Nephron progenitor cell (in vitro differentiated cells): ENCODE data around the gene RPS6KA1.

ENCODE experiments used
- DNase-seq: peaks from one replicate; pipeline ENCODE4 v3.0.0; 2021
- H3K27ac Mint-ChIP-seq: 2 replicates; pipeline ENCODE4 v1.8.0; 2021; ENCODE audit warnings: mild to moderate bottlenecking, moderate library complexity, mixed read lengths
- H3K27me3 Mint-ChIP-seq: 2 replicates; pipeline ENCODE4 v1.8.0; 2021; ENCODE audit warnings: mild to moderate bottlenecking, low read depth, mixed read lengths; ENCODE audit not compliant: poor library complexity
- H3K36me3 Mint-ChIP-seq: 2 replicates; pipeline ENCODE4 v1.8.0; 2021; ENCODE audit warnings: low read depth, mixed read lengths
- H3K4me1 Mint-ChIP-seq: 2 replicates; pipeline ENCODE4 v1.8.0; 2021; ENCODE audit warnings: mixed read lengths
- H3K4me3 Mint-ChIP-seq: 2 replicates; pipeline ENCODE4 v1.8.0; 2021; ENCODE audit warnings: mild to moderate bottlenecking, moderate library complexity, mixed read lengths
- H3K9me3 Mint-ChIP-seq: 2 replicates; pipeline ENCODE4 v1.8.0; 2021; ENCODE audit warnings: mild to moderate bottlenecking, moderate library complexity, mixed read lengths
- CTCF ChIP-seq: fragments of 200-600 bp; sonication (generic); IDR thresholded peaks from 2 replicates; pipeline ENCODE4 v1.5.0; 2021; ENCODE audit warnings: antibody characterized with exemption

RPS6KA1 gene

DNA sequence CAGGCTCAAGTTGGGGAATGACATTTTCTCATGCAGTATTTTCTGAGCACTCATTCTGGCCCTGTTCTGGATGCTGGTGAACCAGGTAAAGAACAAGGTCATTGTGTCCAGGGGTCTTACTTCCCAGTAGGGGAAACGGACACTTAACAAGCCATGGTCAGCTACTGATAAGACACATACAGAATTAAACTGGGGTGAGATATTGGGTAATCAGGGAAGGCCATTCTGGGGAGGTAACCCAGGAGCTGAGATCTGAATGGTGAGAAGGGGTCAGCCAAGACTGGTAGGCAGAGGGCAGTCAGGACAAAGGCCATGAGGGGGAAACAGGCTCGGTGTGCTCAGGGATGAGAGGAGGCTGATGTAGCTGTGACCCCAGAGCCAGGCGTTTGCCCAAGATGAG, 45.8 kb downstream of the RPS6KA1 start:
- no peak for DNase-seq
- Mint-ChIP-seq H3K4me3 (no peak overlapping the region), H3K4me1 (peaks cover 12% of the 10 kb centered on the region), H3K36me3 (peaks cover 13% of the 10 kb centered on the region), H3K27me3 (peaks cover 8% of the 10 kb centered on the region), H3K9me3 (no peaks in the 10 kb centered on the region), H3K27ac (peak overlapping the region; percentile 95)
- TF ChIP-seq CTCF = no peak

DNA sequence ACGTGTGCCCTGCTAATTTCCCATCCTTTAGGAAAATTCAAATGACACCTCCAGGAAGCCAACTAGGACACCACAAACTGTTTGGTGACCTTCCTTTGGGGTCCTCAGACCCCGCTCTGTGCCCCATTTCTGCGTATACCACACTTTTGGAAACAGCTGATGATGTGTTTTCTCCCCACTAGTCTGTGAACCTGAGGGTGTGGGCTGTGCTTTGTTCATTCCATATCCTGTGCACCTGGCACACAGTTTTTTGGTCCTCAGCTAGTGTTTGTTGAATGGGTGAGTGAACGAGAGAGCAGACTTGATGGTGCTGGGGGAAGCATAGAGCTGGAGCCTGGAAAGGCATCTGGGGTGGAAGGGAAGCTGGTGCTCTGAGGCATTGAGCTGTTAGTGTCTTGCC, 48.6 kb downstream of the RPS6KA1 start:
- TF ChIP-seq CTCF = no peak
- no peaks in the 10 kb centered on the region for H3K9me3 Mint-ChIP-seq
- peaks cover 8% of the 10 kb centered on the region for H3K27me3 Mint-ChIP-seq
- no peak overlapping the region for H3K4me3 Mint-ChIP-seq
- peaks cover 8% of the 10 kb centered on the region for H3K4me1 Mint-ChIP-seq
- DNase-seq = no peak
- H3K27ac Mint-ChIP-seq = no peak overlapping the region
- peaks cover 4% of the 10 kb centered on the region for H3K36me3 Mint-ChIP-seq

- peaks cover 1% of the 10 kb centered on the region for H3K36me3 Mint-ChIP-seq
- no peak for TF ChIP-seq CTCF
- peak overlapping the region; percentile 9 for H3K27ac Mint-ChIP-seq
- no peaks in the 10 kb centered on the region for H3K9me3 Mint-ChIP-seq
- peaks cover 10% of the 10 kb centered on the region for H3K27me3 Mint-ChIP-seq
- no peak for DNase-seq
- H3K4me3 Mint-ChIP-seq = no peak overlapping the region
- peaks cover 5% of the 10 kb centered on the region for H3K4me1 Mint-ChIP-seq
Measured at GRCh38 chr1:26579681-26580111, 50.1 kb downstream of the RPS6KA1 start.

DNA sequence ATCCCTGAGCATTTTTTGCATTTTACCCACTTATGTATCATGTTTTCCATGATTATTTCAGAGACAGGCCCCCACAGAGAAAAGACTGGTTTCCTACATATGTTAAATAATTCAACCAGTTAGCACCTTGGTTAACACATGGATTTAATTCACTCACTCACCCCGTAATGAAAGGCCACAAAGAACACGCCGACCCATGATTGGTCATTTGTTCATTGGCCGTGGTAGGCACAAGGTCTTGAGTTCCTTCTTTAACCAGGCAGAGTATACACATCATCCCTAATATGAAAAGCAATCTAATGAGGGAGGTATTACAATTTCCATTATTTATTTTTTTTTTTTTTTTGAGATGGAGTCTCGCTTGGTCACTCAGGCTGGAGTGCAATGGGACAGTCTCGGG, 50.6 kb downstream of the RPS6KA1 start:
- no peak for DNase-seq
- TF ChIP-seq CTCF = no peak
- no peaks in the 10 kb centered on the region for H3K36me3 Mint-ChIP-seq
- no peaks in the 10 kb centered on the region for H3K9me3 Mint-ChIP-seq
- H3K27me3 Mint-ChIP-seq = peaks cover 10% of the 10 kb centered on the region
- no peak overlapping the region for H3K4me3 Mint-ChIP-seq
- peaks cover under 1% of the 10 kb centered on the region for H3K4me1 Mint-ChIP-seq
- no peak overlapping the region for H3K27ac Mint-ChIP-seq

GRCh38 chr1:26581287-26581651, 51.7 kb downstream of the RPS6KA1 start:
- TF ChIP-seq CTCF = no peak
- Mint-ChIP-seq H3K4me1 (no peaks in the 10 kb centered on the region), H3K4me3 (no peak overlapping the region), H3K27ac (no peak overlapping the region), H3K36me3 (no peaks in the 10 kb centered on the region), H3K9me3 (no peaks in the 10 kb centered on the region), H3K27me3 (peaks cover 10% of the 10 kb centered on the region)
- no peak for DNase-seq

- Mint-ChIP-seq H3K36me3 (no peaks in the 10 kb centered on the region), H3K27ac (no peak overlapping the region), H3K27me3 (peaks cover 10% of the 10 kb centered on the region), H3K4me1 (no peaks in the 10 kb centered on the region), H3K4me3 (no peak overlapping the region), H3K9me3 (peaks cover 2% of the 10 kb centered on the region)
- TF ChIP-seq CTCF = no peak
- no peak for DNase-seq
Measured at GRCh38 chr1:26582053-26582835, 52.7 kb downstream of the RPS6KA1 start.
